NOMO-1 treated with dmso at 0.1 percent for 144 hours (cell line): ENCODE measurements around the gene HNRNPD.
"Not testable (repeated sequence)": the region's sequence is repeated elsewhere in the genome, so short reads cannot be mapped to it uniquely, and the experiment has no call there.

Experiments
- DNase-seq: peaks from one replicate; lab custom pipeline; 2025; ENCODE audit not compliant: unreplicated experiment; lab: John Stamatoyannopoulos, UW

Gene HNRNPD

GRCh38 chr4:82373486-82373815 is 340 bp downstream of the HNRNPD start:
- no peak for DNase-seq

- DNase-seq, result peak; percentile 69
Observed at GRCh38 chr4:82372517-82373485, 990 bp downstream of the HNRNPD start.

- no peak for DNase-seq
Observed at GRCh38 chr4:82371497-82371896, 2.3 kb downstream of the HNRNPD start.

- no peak for DNase-seq
Observed at GRCh38 chr4:82367438-82368097, 6.2 kb downstream of the HNRNPD start.

DNA sequence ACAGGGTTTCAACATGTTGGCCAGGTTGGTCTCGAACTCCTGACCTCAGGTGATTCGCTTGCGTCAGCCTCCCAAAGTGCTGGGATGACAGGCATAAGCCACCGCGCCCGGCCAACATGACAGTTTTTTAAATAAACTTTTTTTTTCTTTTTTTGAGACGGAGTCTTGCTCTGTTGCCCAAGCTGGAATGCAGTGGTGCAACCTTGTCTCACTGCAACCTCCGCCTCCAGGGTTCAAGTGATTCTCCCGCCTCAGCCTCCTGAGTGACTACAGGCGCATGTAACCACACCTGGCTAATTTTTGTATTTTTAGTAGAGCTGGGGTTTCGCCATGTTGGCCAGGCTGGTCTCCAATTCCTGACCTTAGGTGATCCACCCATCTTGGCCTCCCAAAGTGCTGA is 7.4 kb downstream of the HNRNPD start:
- DNase-seq, result not testable (repeated sequence)

- no peak for DNase-seq
Observed at GRCh38 chr4:82363896-82364487, 9.8 kb downstream of the HNRNPD start.

DNA sequence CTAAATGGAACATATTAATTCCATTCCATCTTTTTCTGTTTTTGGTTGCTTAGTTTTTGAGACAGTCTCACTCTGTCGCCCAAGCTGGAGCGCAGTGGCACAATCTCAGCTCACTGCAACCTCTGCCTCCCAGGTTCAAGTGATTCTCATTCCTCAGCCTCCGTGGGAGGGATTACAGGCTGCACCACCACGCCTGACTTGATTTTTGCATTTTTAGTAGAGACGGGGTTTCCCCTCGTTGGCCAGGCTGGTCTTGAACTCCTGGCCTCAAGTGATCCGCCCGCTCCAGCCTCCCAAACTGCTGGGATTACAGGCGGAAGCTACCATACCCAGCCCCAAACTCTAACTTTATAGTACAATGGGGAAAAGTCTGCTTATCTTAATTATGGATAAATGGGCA is 11.2 kb downstream of the HNRNPD start:
- DNase-seq, result no peak

GRCh38 chr4:82360298-82361177 is 13.3 kb downstream of the HNRNPD start:
- no peak for DNase-seq

DNA sequence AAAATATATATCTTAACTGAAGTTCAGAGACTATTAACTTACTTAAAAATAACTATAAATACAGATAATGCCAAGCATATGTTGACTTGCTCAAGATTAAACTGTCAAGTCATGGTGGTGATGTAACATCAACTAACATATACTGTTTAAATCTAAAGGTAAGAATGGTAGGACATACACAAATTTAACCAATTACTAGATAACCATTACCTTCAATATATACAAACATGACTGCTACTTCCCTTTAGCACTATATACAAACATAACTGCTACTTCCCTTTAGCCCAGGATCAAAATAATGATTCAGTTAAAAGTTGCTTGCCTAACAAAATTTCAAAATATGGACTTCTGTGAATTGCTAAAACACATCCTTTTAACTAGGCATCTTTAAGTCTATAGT is 14.9 kb downstream of the HNRNPD start:
- DNase-seq, result peak; percentile 11

DNA sequence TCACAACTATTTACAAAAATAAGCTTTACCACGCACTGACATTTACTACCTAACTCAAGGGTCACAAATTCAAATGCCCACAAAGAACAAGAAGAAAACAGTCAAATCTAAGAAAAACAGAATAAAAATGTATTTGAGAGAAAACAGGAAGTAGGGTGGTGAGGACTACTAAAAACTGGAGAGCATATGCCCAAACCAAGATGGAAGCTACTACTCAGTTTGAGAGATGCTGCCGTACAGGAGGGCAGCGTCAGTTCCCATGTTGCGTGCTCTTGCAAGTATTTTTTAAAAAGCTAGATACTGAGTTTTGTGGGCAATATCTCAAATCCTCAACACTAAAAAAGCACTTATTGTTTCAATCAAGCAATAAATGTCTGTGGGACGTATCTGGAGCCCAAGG is 16.2 kb downstream of the HNRNPD start:
- no peak for DNase-seq

DNA sequence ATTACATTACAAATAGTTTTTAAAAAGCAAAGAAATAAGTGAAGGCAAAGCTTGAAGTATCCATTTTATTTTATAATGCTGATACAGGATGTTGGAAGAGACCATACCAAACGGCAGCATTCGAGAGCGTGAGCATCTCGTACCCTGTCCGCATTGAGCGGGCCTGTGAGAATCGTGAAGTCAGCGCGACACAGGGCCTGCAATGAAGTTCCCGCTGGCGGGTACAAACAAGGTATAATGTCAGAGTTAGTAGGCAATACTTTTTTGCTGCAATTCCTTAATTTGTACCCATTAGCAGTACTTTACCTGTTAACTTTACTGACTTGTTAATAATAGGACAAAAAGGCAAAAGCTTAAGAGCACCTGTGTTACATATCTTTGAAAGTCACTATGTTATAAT is 19.0 kb downstream of the HNRNPD start:
- no peak for DNase-seq

DNA sequence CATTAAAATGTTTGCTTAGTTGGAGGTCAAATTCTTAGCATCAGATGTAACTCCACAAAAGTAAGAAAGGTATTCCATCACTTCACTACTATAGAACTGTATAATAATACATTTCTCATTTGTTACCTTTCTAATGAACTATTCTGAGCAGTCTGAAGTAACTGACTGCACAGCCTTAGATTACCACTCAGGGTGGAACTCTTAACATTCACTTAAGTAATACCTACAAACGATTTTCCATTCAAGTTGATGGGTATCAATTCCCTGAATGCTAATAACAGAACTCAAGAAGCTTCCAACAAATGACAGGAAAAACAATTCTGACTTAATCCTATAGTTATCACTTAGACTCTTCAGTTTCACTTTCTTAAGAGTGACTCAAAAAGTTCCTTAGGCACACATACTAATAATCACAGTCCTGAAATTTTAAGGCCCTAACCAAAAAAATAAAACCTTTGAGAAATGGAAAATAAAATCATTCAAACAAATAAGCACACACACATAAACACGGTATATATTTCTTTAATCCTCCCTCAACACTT is 20.9 kb downstream of the HNRNPD start:
- DNase-seq, result no peak

DNA sequence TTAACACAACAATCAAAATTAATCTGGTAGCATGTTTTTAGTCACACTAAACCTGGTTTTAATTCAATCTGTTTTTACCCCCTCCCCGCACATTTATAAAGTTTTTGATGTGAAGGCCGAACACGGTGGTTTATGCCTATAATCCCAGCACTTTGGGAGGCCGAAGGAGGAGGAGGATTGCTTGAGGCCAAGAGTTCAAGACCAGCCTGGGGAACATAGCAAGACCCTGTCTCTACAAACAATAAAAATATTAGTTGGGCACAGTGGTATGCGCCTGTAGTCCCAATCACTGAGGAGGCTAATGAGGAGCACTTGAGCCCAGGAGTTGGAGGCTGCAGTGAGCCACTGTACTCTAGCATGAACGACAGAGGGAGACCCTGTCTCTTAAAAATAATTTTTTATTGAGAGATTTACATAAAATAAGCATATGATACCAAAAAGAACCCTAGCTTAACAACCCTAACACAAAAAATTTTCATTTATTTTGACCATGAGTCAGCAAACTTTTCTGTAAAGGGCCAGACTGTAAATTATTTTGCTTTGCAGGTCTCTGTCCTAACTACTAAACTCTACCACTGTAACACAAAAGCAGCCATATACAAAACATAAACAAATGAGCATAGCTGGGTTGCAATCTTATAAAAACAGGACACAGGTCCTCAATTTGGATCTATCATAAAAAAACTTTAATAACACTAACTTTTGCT is 21.5 kb downstream of the HNRNPD start:
- no peak for DNase-seq

GRCh38 chr4:82346126-82346525 is 27.7 kb downstream of the HNRNPD start:
- DNase-seq, result no peak

DNA sequence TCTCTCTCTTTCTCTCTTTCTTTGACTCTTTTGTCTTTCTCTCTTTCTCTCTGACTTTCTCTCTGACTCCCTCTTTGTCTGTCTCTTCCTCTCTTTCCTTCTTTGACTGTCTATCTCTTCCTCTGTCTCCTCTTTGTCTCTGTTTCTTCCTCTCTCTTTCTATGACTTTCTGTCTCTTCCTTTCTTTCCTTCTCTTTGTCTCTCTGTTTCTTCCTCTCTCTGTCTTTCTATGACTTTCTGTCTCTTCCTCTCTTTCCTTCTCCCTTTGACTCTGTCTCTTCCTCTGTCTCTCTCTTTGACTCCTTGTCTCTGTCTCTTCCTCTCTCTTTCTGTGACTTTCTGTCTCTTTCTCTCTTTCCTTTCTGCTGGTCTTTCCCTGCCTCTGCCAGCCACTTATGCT is 38.7 kb downstream of the HNRNPD start:
- no peak for DNase-seq

DNA sequence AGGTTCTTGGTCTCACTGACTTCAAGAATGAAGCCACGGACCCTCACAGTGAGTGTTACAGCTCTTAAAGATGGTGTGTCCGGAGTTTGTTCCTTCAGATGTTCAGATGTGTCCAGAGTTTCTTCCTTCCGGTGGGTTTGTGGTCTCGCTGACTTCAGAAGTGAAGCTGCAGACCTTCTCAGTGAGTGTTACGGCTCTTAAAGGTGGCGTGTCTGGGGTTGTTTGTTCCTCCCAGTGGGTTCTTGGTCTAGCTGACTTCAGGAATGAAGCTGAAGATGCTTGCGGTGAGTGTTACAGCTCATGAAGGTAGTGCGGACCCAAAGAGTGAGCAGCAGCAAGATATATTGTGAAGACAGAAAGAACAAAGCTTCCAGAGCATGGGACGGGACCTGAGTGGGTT is 40.1 kb downstream of the HNRNPD start:
- DNase-seq, result not testable (repeated sequence)

DNA sequence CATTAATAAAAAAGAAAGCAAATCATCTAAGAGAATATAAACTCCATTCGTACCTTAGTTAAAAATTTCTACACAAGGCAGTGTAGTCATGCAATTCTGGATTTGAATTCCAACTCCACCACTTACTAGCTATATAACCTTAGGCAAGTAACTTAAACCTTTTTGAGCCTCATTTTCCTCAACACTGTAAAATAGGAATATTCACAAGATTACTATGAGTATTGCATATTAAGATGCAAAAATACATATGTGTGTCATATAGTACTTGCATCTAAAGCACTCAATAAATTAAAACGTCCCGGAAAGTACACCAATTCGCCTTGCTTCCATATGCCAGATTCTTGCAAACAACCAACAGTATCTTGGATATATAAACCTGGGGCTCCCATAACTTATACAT is 42.0 kb downstream of the HNRNPD start:
- DNase-seq, result no peak

DNA sequence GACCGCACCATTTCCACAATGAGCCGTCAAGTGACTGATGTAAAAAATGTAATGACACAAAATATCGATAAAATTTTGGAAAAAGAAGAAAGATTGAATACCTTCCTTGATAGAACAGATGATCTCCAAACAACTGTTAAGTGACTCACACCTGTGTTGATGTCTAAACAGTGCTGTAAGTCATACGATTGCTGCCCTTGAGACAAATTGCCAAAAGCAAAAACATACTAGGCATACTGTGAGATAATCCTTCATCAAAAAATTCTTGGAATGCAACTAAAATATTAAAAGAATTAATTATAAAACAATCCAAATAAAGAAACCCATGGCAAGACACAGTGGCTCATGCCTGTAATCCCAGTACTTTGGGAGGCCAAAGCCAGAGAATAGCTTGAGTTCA is 53.4 kb downstream of the HNRNPD start:
- DNase-seq, result no peak

DNA sequence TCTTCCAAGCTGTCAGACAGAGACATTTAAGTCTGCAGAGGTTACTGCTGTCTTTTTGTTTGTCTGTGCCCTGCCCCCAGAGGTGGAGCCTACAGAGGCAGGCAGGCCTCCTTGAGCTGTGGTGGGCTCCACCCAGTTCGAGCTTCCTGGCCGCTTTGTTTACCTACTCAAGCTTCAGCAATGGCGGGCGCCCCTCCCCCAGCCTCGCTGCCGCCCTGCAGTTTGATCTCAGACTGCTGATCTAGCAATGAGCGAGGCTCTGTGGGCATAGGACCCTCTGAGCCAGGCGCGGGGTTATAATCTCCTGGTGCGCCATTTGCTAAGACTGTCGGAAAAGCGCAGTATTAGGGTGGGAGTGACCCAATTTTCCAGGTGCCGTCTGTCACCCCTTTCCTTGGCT is 70.7 kb downstream of the HNRNPD start:
- not testable (repeated sequence) for DNase-seq
